Measurements from ENCODE around the gene EIF4E2.

EIF4E2 gene

DNA sequence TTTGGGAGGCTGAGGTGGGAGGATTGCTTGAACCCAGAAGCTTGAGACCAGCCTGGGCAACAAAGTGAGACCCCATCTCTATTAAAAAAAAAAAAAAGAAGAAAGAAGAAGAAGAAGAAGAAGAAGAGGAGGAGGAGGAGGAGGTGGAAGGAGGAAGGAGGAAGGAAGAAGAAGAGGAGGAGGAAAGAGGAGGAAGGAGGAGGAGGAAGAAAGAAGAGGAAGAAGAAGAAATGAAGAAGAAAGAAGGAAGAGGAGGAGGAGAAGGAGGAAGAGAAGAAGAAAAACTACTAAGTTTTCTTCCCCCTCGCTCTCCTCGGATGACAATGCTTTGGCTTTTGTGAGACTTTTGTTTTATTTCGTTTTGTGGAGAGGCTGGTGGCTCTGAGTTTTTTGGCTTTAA is 52.8 kb downstream of the EIF4E2 start:
- no peak for DNase-seq

DNA sequence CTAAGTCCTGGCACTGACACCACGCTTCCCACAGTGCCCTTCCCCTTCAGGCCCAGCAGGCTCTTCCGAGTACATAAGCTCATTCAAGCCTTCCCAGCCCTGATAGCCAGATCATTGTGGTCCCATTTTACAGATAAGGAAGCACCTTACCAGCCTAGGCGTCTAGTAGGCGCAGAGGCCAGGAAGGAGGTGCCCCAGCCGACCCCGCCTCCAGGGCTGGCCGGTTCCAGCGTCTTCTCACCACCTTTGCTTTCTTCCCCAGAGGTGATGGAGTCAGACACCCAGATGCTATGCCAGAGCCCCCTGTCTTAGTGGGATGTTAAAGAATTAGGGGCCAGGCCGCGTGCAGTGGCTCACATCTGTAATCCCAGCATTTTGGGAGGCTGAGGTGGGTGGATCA is 54.0 kb downstream of the EIF4E2 start:
- DNase-seq = no peak

DNA sequence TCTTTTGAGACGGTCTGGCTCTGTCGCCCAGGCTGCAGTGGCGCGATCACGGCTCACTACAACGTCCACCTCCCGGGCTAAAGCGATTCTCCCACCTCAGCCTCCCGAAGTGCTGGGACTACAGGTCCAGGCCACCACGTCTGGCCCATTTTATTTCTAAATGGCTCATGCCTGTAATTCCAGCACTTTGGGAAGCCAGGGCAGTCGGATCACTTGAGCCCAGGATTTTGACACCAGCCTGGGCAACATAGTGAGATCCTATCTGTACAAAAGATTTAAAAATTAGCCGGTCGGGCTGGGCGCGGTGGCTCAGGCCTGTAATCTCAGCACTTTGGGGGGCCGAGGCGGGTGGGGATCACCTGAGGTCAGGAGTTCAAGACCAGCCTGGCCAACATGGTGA is 56.5 kb downstream of the EIF4E2 start:
- DNase-seq = no peak

DNA sequence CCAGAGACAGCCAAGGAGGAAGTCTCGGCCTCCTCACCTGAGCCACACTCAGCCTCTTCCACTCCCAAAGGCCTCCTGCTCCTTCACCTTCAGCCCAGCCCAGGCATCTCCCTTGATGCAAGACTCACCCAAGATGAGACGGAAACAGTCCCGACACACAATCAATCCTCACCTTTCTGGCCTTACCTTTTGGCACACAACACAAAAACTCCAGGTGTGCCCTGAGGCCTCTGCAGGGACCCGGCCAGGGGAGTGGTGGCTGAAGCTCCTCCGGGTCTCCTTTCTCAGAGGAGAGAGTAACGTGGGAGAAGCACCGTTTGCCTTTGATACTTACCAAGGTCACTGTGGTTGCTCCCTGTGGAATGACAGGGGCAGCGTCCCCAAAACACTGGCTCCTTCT is 59.1 kb downstream of the EIF4E2 start:
- DNase-seq = no peak

DNA sequence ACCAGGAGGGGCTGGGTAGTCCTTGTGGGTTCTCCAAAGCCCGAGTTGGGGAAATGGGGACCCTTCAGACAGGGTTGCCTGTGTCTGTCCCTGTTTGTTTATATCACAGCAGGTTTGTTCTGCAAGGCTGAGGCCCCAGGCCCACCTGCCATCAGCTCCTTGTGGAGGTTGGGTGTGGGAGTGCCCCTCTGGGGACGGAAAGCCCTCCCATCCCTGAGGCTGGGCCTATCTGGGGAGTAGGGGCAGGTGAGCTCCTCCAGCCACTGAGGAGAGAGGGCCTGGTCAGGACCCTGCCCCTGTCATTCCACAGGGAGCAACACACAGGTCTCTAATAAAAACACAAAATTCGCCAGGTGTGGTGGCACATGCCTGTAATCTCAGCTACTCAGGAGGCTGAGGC is 59.6 kb downstream of the EIF4E2 start:
- DNase-seq = no peak

DNA sequence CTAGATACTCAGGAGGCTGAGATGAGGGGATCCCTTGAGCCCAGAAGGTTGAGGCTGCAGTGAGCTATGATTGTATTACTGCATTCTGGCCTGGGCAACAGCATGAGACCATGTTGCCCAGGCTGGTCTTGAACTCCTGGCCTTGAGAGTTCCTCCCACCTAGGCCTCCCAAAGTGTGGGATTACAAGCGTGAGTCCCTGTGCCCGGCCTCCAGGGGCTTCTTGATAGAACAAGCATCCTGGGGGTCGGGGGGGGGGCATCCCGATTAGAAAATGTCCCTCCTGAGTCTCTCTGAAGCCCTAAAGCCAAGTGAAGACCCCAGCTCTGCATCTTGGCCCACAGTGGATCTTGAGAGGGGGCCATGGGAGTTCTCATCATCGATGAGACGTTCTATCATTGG is 60.6 kb downstream of the EIF4E2 start:
- DNase-seq = no peak

DNA sequence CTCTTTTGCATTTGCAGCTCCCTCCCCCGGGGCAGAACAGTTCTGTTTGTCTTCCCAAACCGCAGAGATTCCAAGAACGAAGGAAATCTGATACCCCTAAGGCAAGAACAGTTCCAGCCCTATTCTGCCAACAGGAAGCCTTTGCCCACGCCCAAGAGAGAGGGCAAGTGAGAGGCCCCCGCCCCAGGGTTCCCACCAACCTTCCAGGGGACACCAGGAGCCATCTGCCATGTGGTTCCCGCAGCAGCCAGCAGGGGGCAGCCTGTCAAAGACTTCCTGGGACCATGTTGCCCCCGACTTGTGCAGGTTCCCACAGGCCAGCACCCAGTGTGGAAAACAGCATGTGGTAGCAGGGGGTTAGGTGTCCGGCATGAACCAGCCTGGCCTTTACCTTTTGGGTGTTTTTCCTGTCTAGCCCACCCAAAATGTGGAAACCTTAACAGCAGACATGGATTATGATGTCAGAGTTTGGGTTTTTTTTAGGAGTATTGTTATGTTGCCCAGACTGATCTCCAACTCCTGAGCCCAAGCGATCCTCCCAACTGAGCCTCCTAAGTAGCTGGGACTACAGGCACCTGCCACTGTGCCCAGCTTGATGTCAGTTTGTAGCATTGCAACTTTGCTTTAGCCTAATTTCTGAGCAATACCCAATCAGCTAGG is 61.2 kb downstream of the EIF4E2 start:
- peak; percentile 74 for DNase-seq

DNA sequence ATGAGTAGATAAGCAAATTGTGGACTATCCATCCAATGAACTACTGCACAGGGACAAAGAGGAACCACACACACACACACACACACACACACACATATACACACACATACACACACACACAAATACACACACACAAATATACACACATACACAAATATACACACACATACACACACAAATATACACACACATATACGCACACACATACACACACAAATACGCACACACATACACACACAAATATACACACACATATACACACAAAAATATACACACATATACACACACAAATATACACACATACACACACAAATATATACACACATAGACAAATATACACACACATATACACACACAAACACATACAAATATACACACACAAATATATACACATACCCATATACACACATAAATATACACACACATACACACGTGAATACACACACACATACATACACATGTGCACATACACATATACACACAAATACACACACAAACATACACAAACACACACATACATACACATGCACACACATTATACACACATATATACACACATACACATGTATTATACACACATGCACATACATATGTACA is 63.1 kb downstream of the EIF4E2 start:
- no peak for DNase-seq

DNA sequence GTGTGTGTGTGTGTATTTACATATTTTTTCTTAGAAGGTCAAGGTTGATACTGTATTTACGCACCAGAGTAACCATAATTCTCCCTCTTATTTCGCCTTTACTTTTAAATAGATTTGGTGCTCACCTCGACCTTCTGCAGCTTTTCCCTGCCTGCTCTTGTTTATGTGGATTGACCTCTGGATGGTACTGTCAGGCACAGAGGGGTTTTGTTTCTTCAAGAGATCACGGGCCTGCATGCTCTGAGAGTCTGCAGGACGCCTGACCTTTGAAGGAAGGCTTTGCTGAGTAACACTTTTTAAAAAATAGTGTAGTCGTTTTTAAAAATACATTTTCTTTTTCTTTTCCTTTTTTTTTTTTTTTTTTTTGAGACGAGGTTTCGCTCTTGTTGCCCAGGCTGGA is 64.8 kb downstream of the EIF4E2 start:
- DNase-seq = no peak

Data from T-helper 9 cell (primary cell).